GM23338 (cell line): Measurements from ENCODE around the gene ASPSCR1.

Experiments
- CTCF ChIP-seq, 2 experiments: fragments of 200-600 bp in 1 of 2; sonication (generic) in 1 of 2; conservative IDR thresholded peaks; 2 replicates each; pipeline versions ENCODE4 v1.5.1 to v1.6.1; 2016 to 2017; ENCODE audit warnings: antibody characterized with exemption in 2 of 2, low read depth in 2 of 2, mild to moderate bottlenecking in 2 of 2, moderate library complexity in 1 of 2
- EZH2 ChIP-seq: fragments of 200-600 bp; sonication (generic); IDR thresholded peaks from one replicate; pipeline ENCODE4 v1.8.0; 2017; ENCODE audit warnings: antibody characterized with exemption, mild to moderate bottlenecking, low read depth; ENCODE audit not compliant: unreplicated experiment

GRCh38 chr17:82012261-82012639, 34.8 kb downstream of the ASPSCR1 start:
- TF ChIP-seq EZH2 (no peak), CTCF (conservative IDR thresholded peaks at IDR 0.05; ENCODE audit: low read depth in 2 of 2) (no peak)
